ENCODE measurements around the gene TEKT5.

DNA sequence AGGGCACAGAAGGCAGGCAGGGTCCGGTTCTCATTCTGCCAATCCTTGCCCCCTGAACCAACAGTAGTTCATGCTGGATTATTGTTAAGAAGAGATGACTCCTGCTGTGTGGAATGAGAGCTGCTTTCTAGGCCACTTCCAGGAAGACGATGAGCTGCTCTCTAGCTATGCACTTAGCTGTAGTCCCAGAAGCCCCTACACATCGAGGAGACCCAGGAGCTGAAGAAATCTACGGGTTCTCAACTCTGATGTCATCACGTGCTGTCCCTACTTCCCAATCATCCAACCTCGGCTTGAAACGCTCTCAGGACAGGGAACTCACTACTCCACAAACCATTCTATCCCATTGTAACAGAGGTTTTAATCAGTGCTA, 85.3 kb downstream of the TEKT5 start:
- TF ChIP-seq, protein P1, sequence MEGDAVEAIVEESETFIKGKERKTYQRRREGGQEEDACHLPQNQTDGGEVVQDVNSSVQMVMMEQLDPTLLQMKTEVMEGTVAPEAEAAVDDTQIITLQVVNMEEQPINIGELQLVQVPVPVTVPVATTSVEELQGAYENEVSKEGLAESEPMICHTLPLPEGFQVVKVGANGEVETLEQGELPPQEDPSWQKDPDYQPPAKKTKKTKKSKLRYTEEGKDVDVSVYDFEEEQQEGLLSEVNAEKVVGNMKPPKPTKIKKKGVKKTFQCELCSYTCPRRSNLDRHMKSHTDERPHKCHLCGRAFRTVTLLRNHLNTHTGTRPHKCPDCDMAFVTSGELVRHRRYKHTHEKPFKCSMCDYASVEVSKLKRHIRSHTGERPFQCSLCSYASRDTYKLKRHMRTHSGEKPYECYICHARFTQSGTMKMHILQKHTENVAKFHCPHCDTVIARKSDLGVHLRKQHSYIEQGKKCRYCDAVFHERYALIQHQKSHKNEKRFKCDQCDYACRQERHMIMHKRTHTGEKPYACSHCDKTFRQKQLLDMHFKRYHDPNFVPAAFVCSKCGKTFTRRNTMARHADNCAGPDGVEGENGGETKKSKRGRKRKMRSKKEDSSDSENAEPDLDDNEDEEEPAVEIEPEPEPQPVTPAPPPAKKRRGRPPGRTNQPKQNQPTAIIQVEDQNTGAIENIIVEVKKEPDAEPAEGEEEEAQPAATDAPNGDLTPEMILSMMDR (conservative IDR thresholded peaks at IDR 0.05): no peak
- TF ChIP-seq EZH2 (IDR thresholded peaks at IDR 0.05; ENCODE audit: low read depth): no peak

Measured in PC-9 (cell line).